Measurements from ENCODE around the gene EPHA2. TPM values are rescaled to one million over a fixed set of nuclear protein-coding genes. Genes with fewer than 3 reads are reported as not detected.
"Not testable (repeated sequence)": the region's sequence is repeated elsewhere in the genome, so short reads cannot be mapped to it uniquely, and the experiment has no call there.

Gene EPHA2
- total RNA-seq, 1 donor from 2014 or later = 21.7 TPM

- DNase-seq (ENCODE audit: low spot score) = no peak
These were observed 12.9 kb upstream of the EPHA2 start for GRCh38 chr1:16168622-16169360.

DNA sequence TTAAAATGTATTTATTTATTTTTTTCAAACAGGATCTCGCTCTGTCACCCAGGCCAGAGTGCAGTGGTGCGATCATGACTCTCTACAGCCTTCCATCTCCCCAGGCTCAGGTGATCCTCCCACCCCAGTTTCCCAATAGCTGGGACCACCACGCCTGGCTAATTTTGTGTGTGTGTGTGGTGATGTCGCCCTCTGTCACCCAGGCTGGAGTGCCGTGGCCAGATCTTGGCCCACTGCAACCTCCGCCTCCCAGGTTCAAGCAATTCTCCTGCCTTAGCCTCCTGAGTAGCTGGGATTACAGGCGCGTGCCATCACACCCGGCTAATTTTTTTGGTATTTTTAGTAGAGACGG lies 12.3 kb upstream of the EPHA2 start:
- DNase-seq (ENCODE audit: low spot score) = not testable (repeated sequence)

- DNase-seq (ENCODE audit: low spot score) = no peak
These were observed 11.7 kb upstream of the EPHA2 start for GRCh38 chr1:16167331-16168143.

- no peak for DNase-seq (ENCODE audit: low spot score)
These were observed 10.2 kb upstream of the EPHA2 start for GRCh38 chr1:16166117-16166516.

DNA sequence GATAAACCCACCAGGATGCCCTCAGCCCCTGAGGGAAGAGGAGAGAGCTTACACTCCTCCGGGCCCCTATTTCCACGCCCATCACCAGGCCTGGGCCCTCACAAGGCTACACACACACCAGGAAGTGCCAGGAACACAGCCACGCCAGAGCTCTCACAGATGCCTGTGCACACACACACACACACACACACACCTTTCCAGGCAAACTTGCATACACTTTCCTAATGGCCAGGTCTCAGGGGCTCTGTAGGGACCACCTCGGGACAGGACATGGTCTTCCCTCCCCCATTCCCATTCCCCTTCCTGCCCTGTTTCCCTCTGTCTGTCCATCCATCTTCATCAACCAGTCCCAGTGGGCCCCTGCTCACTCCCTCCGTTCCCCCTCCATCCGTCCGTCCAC lies 9.7 kb upstream of the EPHA2 start:
- no peak for DNase-seq (ENCODE audit: low spot score)

GRCh38 chr1:16165073-16165364 lies 9.2 kb upstream of the EPHA2 start:
- DNase-seq (ENCODE audit: low spot score) = no peak

DNA sequence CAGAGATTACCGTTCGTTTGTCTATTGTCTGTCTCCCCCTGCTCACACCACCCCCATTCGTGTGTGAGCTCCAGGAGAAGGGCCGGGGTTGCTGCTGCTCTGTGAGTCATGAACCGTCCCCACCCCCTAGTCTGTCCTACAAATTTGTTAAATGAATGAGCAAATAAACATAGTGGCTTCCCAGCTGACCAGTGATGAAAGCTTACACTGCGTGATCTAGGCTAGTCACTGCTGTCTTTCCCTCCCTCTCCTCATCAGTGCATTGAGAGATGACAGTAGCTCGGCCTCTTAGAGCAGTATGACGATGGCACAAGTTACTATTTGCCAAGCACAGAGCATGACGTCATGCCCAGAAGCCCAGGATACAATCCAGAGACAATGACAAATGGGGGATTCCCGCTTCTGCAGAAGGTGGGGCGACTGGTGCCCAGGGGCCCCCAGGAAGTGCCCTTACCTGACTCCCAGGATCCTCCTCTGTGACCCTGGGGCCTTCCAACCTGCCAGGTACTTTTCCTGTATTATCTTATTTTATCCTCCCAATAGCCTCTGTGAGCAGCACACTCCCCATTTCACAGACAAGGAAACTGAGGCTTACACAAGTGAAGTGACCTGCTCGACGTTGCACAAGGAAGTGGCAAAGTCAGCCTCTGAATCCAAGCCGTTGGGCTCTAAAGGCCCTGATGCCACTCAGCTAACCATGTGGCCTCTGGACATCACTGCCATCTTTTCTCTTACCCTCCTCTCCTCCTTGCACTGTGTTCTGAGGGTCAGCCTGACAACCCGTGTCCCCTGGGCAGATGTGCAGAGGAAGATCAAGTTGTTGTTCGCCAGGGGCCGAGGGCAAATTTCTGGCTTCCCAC lies 8.6 kb upstream of the EPHA2 start:
- DNase-seq (ENCODE audit: low spot score) = no peak

- not testable (repeated sequence) for DNase-seq (ENCODE audit: low spot score)
These were observed 7.8 kb upstream of the EPHA2 start for GRCh38 chr1:16163608-16164212.

- DNase-seq (ENCODE audit: low spot score) = no peak
These were observed 6.4 kb upstream of the EPHA2 start for GRCh38 chr1:16162163-16162822.

DNA sequence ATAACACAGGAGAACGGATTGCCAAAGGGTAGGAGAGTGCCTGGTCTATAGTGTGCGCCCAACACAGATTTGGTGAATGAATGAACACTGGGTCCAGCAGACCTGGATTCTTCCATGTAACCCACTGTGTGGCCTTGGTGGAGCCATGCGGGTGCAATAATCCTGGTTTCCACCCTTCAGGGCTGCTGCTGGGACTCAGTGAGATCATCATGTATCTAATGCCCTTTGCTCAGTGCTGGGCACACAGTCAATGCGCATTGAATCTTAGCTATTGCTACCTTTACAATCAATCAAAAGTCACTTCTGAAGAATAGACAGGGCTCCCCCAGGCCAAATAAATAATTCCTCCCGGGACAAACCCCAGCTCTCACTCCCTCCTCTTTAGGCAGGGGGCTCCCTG lies 5.8 kb upstream of the EPHA2 start:
- DNase-seq (ENCODE audit: low spot score) = no peak

DNA sequence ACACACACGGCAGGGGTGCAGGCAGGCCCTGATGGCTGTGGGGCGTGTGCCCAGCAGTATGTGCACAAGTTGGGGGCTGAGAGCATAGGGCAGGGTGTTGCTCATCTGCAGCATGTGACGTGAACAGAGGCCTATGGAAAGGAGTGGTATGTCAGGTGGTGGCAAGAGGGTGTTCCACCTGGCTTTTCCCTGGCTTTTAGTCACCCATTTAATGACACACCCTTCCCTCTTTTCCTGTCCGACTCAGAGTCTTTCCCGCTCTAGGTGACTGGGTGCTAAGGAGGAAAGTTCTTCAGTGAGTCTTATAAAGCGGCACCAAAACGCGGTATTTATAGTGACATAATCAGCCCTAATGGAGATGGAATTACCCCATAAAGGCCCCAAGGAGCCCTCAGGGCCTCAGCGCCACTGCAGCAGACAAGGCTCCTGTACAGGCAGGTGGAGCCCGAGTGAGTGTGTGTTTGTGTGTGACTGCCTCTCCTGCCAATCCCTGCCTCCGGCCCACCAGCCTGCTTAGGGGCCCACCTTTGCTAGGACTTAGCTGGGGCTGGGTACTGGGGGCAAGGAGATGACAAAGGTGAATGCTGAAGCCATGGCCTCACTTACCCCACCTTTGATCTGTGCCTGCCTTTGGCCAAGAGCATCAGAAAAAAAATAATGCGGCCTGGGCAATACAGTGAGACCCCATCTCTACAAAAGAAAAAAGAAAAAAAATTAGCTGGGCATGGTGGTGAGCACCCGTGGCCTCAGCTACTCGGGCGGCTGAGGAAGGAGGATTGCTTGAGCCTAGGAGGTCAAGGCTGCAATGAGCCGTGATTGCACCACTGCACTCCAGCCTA lies 3.3 kb upstream of the EPHA2 start:
- DNase-seq (ENCODE audit: low spot score) = peak; percentile 53

DNA sequence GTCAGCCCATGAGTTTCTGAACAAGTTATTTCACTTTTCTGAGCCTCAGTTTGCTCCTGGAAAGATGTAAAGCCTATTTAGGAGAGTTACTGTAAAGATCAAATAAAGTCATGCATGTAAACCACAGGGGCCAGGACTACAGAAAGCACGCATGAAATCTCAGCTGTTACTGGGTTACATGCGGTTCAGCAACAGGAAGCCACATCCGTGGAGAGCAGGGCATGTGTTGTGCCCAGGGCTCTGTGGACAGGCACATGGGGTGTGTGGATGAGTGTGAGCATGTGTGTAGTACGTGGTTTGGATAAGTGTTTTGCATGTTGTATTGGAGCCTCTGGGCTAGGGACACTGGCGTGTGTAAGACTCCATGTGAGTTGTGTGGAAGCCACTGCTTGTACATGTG lies 2.2 kb upstream of the EPHA2 start:
- no peak for DNase-seq (ENCODE audit: low spot score)

GRCh38 chr1:16156848-16157495 lies 1.1 kb upstream of the EPHA2 start:
- peak; percentile 38 for DNase-seq (ENCODE audit: low spot score)

GRCh38 chr1:16153999-16154673 lies 1.7 kb downstream of the EPHA2 start:
- no peak for DNase-seq (ENCODE audit: low spot score)

DNA sequence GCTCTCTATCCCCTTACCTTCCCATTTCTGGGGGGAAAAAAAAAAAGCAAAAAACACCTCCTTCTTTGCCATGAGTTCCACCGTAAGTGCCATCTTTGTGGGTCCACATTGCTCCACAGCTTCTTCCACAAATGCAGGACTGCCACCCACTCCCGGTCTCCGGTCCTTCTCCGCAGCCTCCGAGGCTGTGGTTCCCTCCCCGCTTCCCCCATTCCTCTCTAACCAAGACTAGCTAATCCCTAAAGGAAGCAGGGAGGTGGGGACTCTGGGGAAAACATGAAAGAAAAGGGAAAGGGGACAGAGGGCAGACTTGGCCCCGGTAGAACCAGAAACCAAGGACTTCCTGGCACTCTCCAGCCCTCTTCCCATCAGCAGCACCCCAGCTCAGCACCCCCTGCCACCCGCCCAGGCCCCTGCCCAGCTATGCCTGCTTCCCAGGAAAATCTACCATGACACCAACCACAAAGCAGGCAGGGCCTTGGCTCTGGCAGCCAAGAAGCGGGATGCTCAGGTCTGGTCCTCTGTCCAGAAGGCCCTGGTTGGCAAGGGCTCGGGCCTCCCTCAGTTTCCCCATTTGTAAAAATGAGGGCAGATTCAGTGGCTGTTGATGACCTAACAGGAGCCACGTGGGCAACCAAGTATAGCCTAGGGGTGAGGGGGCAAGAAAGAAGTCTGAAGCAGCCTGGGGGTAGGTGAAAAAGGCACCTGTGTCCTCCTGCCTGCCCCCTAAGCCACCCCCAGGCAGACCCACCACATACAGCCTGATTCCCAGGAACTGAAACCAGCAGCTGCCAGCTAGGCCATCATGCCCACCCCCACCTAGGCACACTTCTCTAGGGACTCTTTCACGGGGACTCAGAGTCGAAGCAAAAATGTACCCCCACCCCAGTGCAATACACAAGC lies 2.5 kb downstream of the EPHA2 start:
- DNase-seq (ENCODE audit: low spot score) = peak; percentile 32

DNA sequence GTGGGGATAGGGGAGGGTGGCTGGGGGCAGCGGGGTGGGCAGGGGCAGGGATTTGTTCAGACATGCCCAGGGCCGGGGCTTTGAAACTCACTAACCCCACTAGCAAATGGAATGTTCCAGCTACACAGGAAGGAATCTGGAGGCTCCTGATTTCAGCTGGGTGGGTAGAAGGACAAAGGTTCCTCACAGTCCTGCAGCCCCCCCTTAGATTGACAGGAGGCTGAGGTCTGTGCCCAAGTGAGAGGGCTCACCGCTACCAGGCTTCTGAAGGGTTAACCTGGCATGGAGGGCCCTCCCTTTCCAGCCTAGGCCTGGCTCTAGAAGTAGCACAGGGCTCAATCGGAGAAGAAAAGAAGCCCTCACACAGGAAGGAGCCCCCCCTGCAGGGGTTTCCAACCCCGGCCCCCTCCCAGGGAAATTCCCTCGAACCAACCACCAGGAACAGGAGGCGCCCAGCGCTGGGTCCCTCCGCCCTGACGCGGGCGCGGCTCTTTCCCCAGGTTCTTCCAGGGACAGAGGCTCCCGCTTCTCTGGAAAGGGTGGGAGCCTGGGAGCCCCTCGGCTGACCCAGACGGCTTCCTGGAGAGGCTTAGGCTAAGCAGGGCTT lies 3.3 kb downstream of the EPHA2 start:
- peak; percentile 40 for DNase-seq (ENCODE audit: low spot score)

- DNase-seq (ENCODE audit: low spot score) = no peak
These were observed 3.9 kb downstream of the EPHA2 start for GRCh38 chr1:16151995-16152384.

All from umbilical cord (tissue), 2 donors.